Mesenteric fat pad (tissue), 1 donor: Measurements from ENCODE around the gene ZSWIM3. TPM values are rescaled to one million over a fixed set of nuclear protein-coding genes. Genes with fewer than 3 reads are reported as not detected.

Source experiments
- DNase-seq: peaks from one replicate; pipeline ENCODE4 v3.0.0-alpha.2; 2020; ENCODE audit warnings: low spot score
- total RNA-seq: library from RNA; stranded (reverse); fragmentation: NEBNext Ultra II Directional; extraction: Animal tissue kit (Norgen Biotek cat#: 25700); gene quantifications from one replicate; pipeline ENCODE4 v1.2.1, GENCODE V29; 2021
- donor health status: DM: yes; HTN: yes; CAD: no.

Gene ZSWIM3
- total RNA-seq, 1 donor from 2014 or later = 2.2 TPM

GRCh38 chr20:45927071-45927878 is 69.9 kb downstream of the ZSWIM3 start:
- no peak for DNase-seq

Other genes starting within 250 kb of the ZSWIM3 start
- gene WFDC10A, start 227.9 kb upstream of the ZSWIM3 start, total RNA-seq = not detected
- gene WFDC9, start 226.3 kb upstream of the ZSWIM3 start, total RNA-seq = not detected
- gene WFDC11, start 187.4 kb upstream of the ZSWIM3 start, total RNA-seq = not detected
- not detected for gene WFDC13, start 155.6 kb upstream of the ZSWIM3 start, total RNA-seq
- not detected for gene WFDC10B, start 152.6 kb upstream of the ZSWIM3 start, total RNA-seq
- not detected for gene SPINT4, start 135.3 kb upstream of the ZSWIM3 start, total RNA-seq
- 0.58 TPM for gene WFDC3, start 65.7 kb upstream of the ZSWIM3 start, total RNA-seq
- 21.8 TPM for gene DNTTIP1, start 65.7 kb upstream of the ZSWIM3 start, total RNA-seq
- gene UBE2C, start 45.0 kb upstream of the ZSWIM3 start, total RNA-seq = not detected
- 0.74 TPM for gene TNNC2, start 30.3 kb upstream of the ZSWIM3 start, total RNA-seq
- 46.7 TPM for gene SNX21, start 23.8 kb upstream of the ZSWIM3 start, total RNA-seq
- gene ACOT8, start 222 bp upstream of the ZSWIM3 start, total RNA-seq = 14.9 TPM
- 10.0 TPM for gene ZSWIM1, start 23.6 kb downstream of the ZSWIM3 start, total RNA-seq
- 4.0 TPM for gene SPATA25, start 30.0 kb downstream of the ZSWIM3 start, total RNA-seq
- 17.0 TPM for gene NEURL2, start 33.6 kb downstream of the ZSWIM3 start, total RNA-seq
- 160 TPM for gene CTSA, start 33.7 kb downstream of the ZSWIM3 start, total RNA-seq
- 373 TPM for gene PLTP, start 54.5 kb downstream of the ZSWIM3 start, total RNA-seq
- gene PCIF1, start 77.1 kb downstream of the ZSWIM3 start, total RNA-seq = 27.1 TPM
- gene ZNF335, start 114.6 kb downstream of the ZSWIM3 start, total RNA-seq = 17.1 TPM
- gene MMP9, start 151.3 kb downstream of the ZSWIM3 start, total RNA-seq = 18.3 TPM
- gene SLC12A5, start 171.6 kb downstream of the ZSWIM3 start, total RNA-seq = 1.7 TPM
- 23.3 TPM for gene NCOA5, start 232.3 kb downstream of the ZSWIM3 start, total RNA-seq